AG08395 (cell line): ENCODE measurements around the gene FADS1.
A peak's percentile ranks its signal among the peaks of the same experiment; 100 is the strongest.

Experiments
- DNase-seq: peaks from one replicate; pipeline ENCODE4 v3.0.0; 2012; ENCODE audit warnings: mixed read lengths, low spot score

Gene FADS1

GRCh38 chr11:61826930-61827570 lies 10.2 kb upstream of the FADS1 start:
- no peak for DNase-seq

- DNase-seq = no peak
Measured at GRCh38 chr11:61820174-61820573, 3.4 kb upstream of the FADS1 start.

- DNase-seq = no peak
Measured at GRCh38 chr11:61817471-61818202, 834 bp upstream of the FADS1 start.

GRCh38 chr11:61815790-61816735 lies 740 bp downstream of the FADS1 start:
- peak; percentile 65 for DNase-seq

GRCh38 chr11:61814958-61815789 lies 1.6 kb downstream of the FADS1 start:
- DNase-seq = peak; percentile 98

- no peak for DNase-seq
Measured at GRCh38 chr11:61814247-61814957, 2.4 kb downstream of the FADS1 start.

GRCh38 chr11:61812736-61813411 lies 3.9 kb downstream of the FADS1 start:
- DNase-seq = no peak

- no peak for DNase-seq
Measured at GRCh38 chr11:61811831-61812230, 5.0 kb downstream of the FADS1 start.

GRCh38 chr11:61810671-61811175 lies 6.1 kb downstream of the FADS1 start:
- DNase-seq = no peak

GRCh38 chr11:61806785-61807184 lies 10.0 kb downstream of the FADS1 start:
- no peak for DNase-seq

- DNase-seq = no peak
Measured at GRCh38 chr11:61805146-61805545, 11.7 kb downstream of the FADS1 start.

GRCh38 chr11:61803889-61804647 lies 12.7 kb downstream of the FADS1 start:
- no peak for DNase-seq

- DNase-seq = no peak
Measured at GRCh38 chr11:61802605-61803004, 14.2 kb downstream of the FADS1 start.

- DNase-seq = no peak
Measured at GRCh38 chr11:61800331-61801281, 16.2 kb downstream of the FADS1 start.

- no peak for DNase-seq
Measured at GRCh38 chr11:61799665-61800284, 17.0 kb downstream of the FADS1 start.

- peak; percentile 79 for DNase-seq
Measured at GRCh38 chr11:61797263-61797944, 19.4 kb downstream of the FADS1 start.

- no peak for DNase-seq
Measured at GRCh38 chr11:61795876-61796526, 20.8 kb downstream of the FADS1 start.
